ENCODE measurements around the gene TPRN.
"Not testable (repeated sequence)": the region's sequence is repeated elsewhere in the genome, so short reads cannot be mapped to it uniquely, and the experiment has no call there.

DNA sequence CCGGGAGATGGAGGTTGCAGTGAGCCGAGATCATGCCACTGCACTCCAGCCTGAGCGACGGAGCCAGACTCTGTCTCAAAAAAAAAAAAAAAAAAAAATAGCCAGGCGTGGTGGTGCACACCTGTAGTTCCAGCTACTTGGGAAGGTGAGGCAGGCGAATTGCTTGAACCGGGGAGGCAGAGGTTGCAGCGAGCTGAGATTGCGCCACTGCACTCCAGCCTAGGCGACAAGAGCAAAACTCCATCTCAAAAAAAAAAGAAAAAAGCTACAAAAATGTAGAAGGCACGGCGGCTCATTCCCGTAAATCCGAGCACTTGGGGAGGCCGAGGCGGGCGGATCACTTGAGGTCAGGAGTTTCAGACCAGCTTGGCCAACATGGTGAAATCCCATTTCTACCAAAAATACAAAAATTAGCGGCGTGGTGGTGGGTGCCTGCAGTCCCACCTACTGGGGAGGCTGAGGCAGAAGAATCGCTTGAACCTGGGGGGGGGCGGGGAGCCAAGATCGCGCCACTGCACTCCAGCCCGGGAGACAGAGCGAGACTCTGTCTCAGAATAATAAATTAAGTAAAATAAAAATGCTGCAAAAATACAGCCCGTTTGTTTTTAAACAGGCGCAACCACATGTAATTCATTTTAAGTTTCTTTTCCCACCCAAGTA, 39.1 kb upstream of the TPRN start:
- TF ChIP-seq, protein P1, sequence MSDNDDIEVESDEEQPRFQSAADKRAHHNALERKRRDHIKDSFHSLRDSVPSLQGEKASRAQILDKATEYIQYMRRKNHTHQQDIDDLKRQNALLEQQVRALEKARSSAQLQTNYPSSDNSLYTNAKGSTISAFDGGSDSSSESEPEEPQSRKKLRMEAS (IDR thresholded peaks at IDR 0.05; ENCODE audit: low read depth, low read length) = not testable (repeated sequence)
- TF ChIP-seq, protein P2, sequence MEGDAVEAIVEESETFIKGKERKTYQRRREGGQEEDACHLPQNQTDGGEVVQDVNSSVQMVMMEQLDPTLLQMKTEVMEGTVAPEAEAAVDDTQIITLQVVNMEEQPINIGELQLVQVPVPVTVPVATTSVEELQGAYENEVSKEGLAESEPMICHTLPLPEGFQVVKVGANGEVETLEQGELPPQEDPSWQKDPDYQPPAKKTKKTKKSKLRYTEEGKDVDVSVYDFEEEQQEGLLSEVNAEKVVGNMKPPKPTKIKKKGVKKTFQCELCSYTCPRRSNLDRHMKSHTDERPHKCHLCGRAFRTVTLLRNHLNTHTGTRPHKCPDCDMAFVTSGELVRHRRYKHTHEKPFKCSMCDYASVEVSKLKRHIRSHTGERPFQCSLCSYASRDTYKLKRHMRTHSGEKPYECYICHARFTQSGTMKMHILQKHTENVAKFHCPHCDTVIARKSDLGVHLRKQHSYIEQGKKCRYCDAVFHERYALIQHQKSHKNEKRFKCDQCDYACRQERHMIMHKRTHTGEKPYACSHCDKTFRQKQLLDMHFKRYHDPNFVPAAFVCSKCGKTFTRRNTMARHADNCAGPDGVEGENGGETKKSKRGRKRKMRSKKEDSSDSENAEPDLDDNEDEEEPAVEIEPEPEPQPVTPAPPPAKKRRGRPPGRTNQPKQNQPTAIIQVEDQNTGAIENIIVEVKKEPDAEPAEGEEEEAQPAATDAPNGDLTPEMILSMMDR (IDR thresholded peaks at IDR 0.05; ENCODE audit: low read depth, low read length) = not testable (repeated sequence)
